GM18861 (cell line): ENCODE data around the gene TACC2.

Experiments
- ATAC-seq: cut with Tn5 transposase; IDR thresholded peaks from one replicate; pipeline ENCODE4 v1.9.1; 2021; ENCODE audit not compliant: unreplicated experiment

Gene TACC2

GRCh38 chr10:122243550-122243949 lies 254.6 kb downstream of the TACC2 start:
- no peak for ATAC-seq

GRCh38 chr10:122244001-122244975 lies 255.3 kb downstream of the TACC2 start:
- no peak for ATAC-seq

GRCh38 chr10:122245136-122245535 lies 256.2 kb downstream of the TACC2 start:
- ATAC-seq: no peak

GRCh38 chr10:122245897-122246296 lies 256.9 kb downstream of the TACC2 start:
- ATAC-seq: no peak

GRCh38 chr10:122246830-122247520 lies 258.0 kb downstream of the TACC2 start:
- no peak for ATAC-seq

GRCh38 chr10:122248356-122249302 lies 259.7 kb downstream of the TACC2 start:
- ATAC-seq: no peak

GRCh38 chr10:122249303-122249850 lies 260.4 kb downstream of the TACC2 start:
- no peak for ATAC-seq

GRCh38 chr10:122249991-122250750 lies 261.2 kb downstream of the TACC2 start:
- ATAC-seq: no peak

GRCh38 chr10:122251459-122252255 lies 262.7 kb downstream of the TACC2 start:
- ATAC-seq: no peak

- no peak for ATAC-seq
Measured at GRCh38 chr10:122252805-122253204, 263.8 kb downstream of the TACC2 start.

GRCh38 chr10:122253605-122254004 lies 264.6 kb downstream of the TACC2 start:
- ATAC-seq: no peak

- no peak for ATAC-seq
Measured at GRCh38 chr10:122254831-122255230, 265.9 kb downstream of the TACC2 start.

- no peak for ATAC-seq
Measured at GRCh38 chr10:122255509-122256301, 266.7 kb downstream of the TACC2 start.

- ATAC-seq: no peak
Measured at GRCh38 chr10:122257041-122257440, 268.1 kb downstream of the TACC2 start.

GRCh38 chr10:122258136-122259074 lies 269.4 kb downstream of the TACC2 start:
- ATAC-seq: no peak

GRCh38 chr10:122259075-122259466 lies 270.1 kb downstream of the TACC2 start:
- ATAC-seq: no peak

GRCh38 chr10:122261584-122261983 lies 272.6 kb downstream of the TACC2 start:
- no peak for ATAC-seq
